ENCODE results near the gene ACY1.

ACY1 gene

GRCh38 chr3:52001443-52001974 is 18.2 kb downstream of the ACY1 start (continued):
- TF ChIP-seq ZNF629 (tag by site-specific recombination; IDR thresholded peaks at IDR 0.05) (0 out of 2 replicates have a peak, but pooled peaks have one; percentile 21), ZNF692 (tag by site-specific recombination; IDR thresholded peaks at IDR 0.05) (0 out of 2 replicates have a peak, but pooled peaks have one; percentile 28), ZNF239 (tag by site-specific recombination; IDR thresholded peaks at IDR 0.05) (no peak), ZNF654 (tag by site-specific recombination; IDR thresholded peaks at IDR 0.05; ENCODE audit: low read depth) (peak; percentile 75), SCRT1 (tag by site-specific recombination; IDR thresholded peaks at IDR 0.05; ENCODE audit: borderline replicate concordance) (peak; percentile 78), ZNF341 (tag by site-specific recombination; IDR thresholded peaks at IDR 0.05; ENCODE audit: low read depth) (peak; percentile 68), ZNF777 (tag by site-specific recombination; IDR thresholded peaks at IDR 0.05; ENCODE audit: borderline replicate concordance) (no peak), ZBTB7A (tag by site-specific recombination; IDR thresholded peaks at IDR 0.05; ENCODE audit: low read depth) (no peak), ZBTB26 (tag by site-specific recombination; optimal IDR thresholded peaks at IDR 0.05) (peak; percentile 46), ZNF510 (tag by site-specific recombination; IDR thresholded peaks at IDR 0.05; ENCODE audit: insufficient replicate concordance) (no peak), CTCF (tag by site-specific recombination; IDR thresholded peaks at IDR 0.05) (peak; percentile 98), ZBTB10 (tag by site-specific recombination; IDR thresholded peaks at IDR 0.05) (peak; percentile 39; the same call in 1 of the 2 replicates)

GRCh38 chr3:52002748-52003147 is 19.4 kb downstream of the ACY1 start:
- no peaks in the 10 kb centered on the region for H3K36me3 ChIP-seq (ENCODE audit: control insufficient read depth in 2 of 2, insufficient read depth in 1 of 2, low read length in 2 of 2)
- H3K27ac ChIP-seq (ENCODE audit: extremely low read depth, low read depth, low read length): no peak overlapping the region
- ChIA-PET CTCF (interaction anchor here (0.6 to 5.8 kb wide), 18 partner anchors 11 to 386 kb away, joined by 3 to 62 read pairs (median 6); partner anchors contain the start of genes DUSP7, PARP3 and RRP9), POLR2A (interaction anchor here (1.1 kb wide), 1 partner anchor 54 kb away, joined by 3 read pairs; no protein-coding TSS in a partner anchor)
- H3K4me3 ChIP-seq (ENCODE audit: low read depth, low read length): no peak overlapping the region
- no peaks in the 10 kb centered on the region for H3K9me3 ChIP-seq (ENCODE audit: control insufficient read depth, insufficient read depth, low read depth, low read length)
- no peaks in the 10 kb centered on the region for H3K4me1 ChIP-seq (ENCODE audit: control insufficient read depth, insufficient read depth, low read length)
- TF ChIP-seq BCL6B (tag by site-specific recombination; IDR thresholded peaks at IDR 0.05): no peak
- no peak for TF ChIP-seq ZNF311 (tag by site-specific recombination; IDR thresholded peaks at IDR 0.05; ENCODE audit: borderline replicate concordance)
- no peak for TF ChIP-seq ZNF843 (tag by site-specific recombination; IDR thresholded peaks at IDR 0.05)
- TF ChIP-seq ZNF324 (tag by site-specific recombination; IDR thresholded peaks at IDR 0.05): no peak
- TF ChIP-seq ZNF37A (tag by site-specific recombination; IDR thresholded peaks at IDR 0.05): no peak
- TF ChIP-seq REST (tag by site-specific recombination; IDR thresholded peaks at IDR 0.05): no peak
- TF ChIP-seq ZNF26 (tag by site-specific recombination; IDR thresholded peaks at IDR 0.05): no peak
- TF ChIP-seq SP3 (tag by site-specific recombination; IDR thresholded peaks at IDR 0.05): no peak

Data from HEK293 (cell line).